DMS 273 (cell line): Measurements from ENCODE around the gene MEOX1.
"Not testable (repeated sequence)": the region's sequence is repeated elsewhere in the genome, so short reads cannot be mapped to it uniquely, and the experiment has no call there.

Experiments used
- DNase-seq: peaks from one replicate; lab custom pipeline; 2025; ENCODE audit not compliant: unreplicated experiment; lab: John Stamatoyannopoulos, UW

MEOX1 gene

DNA sequence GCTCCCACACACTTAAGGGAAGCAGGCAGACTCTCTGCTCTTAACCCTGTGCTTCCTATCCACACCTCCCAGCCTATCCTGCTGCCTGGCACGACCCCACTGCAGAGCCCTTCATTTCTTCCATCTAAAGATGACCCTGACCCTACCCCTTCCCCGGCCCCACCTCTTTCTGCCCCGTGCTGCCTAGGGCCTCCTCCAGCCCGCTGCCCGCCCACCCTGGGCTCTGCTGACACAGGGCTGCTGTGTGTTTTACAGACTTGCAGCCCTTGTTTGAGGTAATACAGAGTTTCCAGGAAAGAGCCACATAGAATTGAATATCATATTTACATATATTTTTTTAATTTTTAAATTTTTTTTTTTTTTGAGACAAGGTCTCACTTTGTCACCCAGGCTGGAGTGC is 42.0 kb downstream of the MEOX1 start:
- no peak for DNase-seq

GRCh38 chr17:43618276-43618675 is 43.4 kb downstream of the MEOX1 start:
- no peak for DNase-seq

DNA sequence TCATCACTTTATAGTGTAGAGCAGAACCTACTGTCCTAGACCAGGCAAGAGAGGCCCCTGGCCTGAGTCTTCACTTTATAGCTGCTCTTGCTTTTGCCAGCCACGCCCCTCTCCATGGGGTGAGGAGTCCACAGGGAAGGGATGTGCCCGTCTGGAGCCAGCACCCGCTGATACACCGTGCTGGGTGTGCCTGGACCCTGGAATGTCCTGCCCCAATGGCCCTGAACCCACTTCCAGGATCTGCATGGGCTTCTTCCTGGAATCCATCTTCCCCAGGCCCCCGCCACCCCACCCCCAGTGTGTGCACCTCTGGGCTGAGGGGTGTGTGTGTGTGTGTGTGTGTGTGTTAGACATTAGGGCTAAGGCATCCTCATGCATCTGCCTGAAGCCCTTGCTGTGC is 44.9 kb downstream of the MEOX1 start:
- DNase-seq, result no peak

DNA sequence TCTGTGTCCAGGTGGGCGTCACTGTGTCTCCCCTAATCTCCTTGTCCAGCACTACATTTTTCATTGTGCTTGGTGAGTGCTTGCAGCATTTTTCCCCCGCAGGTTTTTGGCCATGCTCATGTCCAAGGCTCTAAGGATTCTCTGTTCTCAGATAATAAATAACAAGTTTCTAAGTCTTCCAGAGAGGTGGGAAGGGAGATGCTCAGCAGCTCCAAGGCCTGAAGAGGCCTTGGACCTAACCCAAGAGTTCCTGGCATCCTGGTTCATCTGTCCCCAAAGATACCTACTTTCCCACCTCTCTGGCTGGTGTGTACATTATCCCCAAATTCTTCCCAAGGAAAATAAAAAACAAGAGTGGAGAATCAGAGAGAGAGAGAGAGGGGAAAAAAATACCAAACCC is 45.3 kb downstream of the MEOX1 start:
- DNase-seq, result no peak

DNA sequence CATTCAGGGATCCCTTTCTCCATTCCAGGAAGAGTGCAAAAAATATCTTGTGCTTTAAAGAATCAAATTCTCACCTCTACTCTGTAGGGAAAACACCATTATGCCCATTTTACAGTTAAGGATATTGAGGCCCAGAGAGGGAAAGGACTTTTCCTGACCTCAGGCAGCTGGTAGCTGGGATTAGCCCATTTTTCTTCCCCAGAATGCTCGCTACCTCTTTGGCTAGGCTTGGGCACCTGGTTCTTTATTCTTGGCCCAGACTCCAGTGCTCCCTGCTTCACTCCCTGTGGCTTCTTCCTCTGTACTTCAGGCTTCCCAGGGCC is 45.7 kb downstream of the MEOX1 start:
- no peak for DNase-seq

- DNase-seq, result no peak
These were observed 46.2 kb downstream of the MEOX1 start for GRCh38 chr17:43615330-43616028.

DNA sequence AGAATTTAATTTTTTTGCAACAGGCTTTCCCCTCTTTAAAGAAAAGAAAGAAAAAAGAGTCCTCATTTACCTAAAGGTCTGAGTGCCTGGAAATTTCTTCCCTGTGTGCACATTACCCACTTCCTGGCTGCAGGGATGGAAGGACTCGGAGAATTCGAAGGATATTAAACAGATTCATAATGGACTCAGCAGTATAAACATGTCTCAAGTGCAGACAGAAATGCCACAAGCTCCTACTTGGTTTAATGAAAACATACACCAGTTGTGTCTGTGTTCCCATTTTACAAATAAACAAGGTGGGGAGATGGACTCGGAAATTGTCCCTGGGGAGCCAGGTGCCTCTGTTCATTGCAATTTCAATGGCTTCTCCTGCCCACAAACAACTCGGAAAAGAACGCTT is 47.2 kb downstream of the MEOX1 start:
- DNase-seq, result no peak

GRCh38 chr17:43613917-43614316 is 47.8 kb downstream of the MEOX1 start:
- no peak for DNase-seq

- no peak for DNase-seq
These were observed 49.2 kb downstream of the MEOX1 start for GRCh38 chr17:43612515-43612914.

- no peak for DNase-seq
These were observed 50.3 kb downstream of the MEOX1 start for GRCh38 chr17:43611230-43611969.

DNA sequence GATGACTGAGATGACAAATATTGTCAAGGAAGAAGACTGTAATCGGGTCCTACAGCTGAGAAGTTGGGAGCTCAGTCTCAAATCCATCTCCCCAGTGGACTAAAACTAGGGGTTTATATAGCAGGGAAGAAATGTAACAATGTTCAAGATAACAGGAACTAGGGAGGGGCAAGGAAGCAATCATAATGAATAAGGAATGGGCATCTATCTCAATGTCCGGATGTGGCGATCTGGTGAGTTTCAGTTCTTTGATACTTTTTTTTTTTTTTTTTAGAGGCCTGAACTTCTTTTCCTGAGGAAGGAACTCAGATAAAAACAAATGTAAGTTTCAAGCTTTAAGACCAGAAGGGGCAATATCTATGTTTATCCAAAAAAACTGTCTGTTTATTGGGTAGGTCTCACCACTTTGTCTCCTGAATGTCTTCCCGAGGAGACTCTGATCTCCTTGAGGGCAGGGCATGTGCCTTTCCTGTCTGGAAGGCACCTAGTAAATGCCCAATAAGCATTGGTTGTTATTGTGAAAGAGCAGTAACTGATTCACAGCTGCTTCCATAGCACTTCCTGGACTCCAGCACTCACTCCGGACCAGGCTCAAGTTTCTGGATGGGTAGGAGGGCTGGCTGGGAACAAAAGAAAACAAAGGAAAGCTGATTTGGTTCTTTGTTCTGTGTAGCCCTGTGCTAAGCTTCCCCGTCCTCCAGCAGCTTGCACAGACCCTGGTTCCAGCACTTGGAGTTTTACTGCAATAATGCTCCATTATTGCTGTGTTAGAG is 51.9 kb downstream of the MEOX1 start:
- DNase-seq, result no peak

DNA sequence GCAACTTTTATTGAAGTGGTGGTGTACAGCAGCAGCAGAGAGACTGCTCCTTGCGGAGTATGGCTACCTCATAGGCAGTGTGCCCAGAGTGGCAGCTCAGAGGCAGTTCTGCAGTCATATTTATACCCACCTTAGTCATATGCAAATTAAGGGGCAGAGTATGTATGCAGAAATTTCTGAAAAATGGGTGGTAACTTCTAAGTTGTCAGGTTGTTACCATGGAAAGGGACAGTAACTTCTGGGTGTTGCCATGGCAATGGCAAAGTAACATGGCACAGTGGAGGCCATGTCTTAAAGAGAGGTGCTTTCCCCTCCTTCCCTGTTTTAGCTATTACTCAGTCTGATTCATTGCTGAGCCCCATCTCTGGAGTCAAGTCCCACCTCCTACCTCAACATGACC is 53.4 kb downstream of the MEOX1 start:
- no peak for DNase-seq

- no peak for DNase-seq
These were observed 57.2 kb downstream of the MEOX1 start for GRCh38 chr17:43604549-43604948.

GRCh38 chr17:43603321-43603720 is 58.4 kb downstream of the MEOX1 start:
- DNase-seq, result no peak

GRCh38 chr17:43602556-43602955 is 59.2 kb downstream of the MEOX1 start:
- DNase-seq, result not testable (repeated sequence)

GRCh38 chr17:43601280-43602039 is 60.3 kb downstream of the MEOX1 start:
- DNase-seq, result peak; percentile 54

DNA sequence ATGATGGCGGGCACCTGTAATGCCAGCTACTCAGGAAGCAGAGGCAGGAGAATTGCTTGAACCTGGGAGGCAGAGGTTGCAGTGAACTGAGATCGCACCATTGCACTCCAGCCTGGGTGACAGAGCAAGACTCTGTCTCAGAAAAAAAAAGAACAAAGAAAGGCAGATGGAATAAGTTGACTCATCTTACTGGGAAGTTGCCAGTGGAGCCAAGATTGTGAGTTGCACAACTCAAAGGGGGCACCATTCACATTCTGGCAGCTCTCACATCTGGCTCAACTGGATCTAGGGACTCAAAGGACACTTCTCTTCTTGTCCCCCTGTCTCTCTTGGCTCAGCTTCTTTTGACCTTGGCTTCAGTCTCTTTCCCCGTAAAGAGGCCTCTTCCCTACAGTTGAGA is 61.9 kb downstream of the MEOX1 start:
- peak; percentile 24 for DNase-seq

DNA sequence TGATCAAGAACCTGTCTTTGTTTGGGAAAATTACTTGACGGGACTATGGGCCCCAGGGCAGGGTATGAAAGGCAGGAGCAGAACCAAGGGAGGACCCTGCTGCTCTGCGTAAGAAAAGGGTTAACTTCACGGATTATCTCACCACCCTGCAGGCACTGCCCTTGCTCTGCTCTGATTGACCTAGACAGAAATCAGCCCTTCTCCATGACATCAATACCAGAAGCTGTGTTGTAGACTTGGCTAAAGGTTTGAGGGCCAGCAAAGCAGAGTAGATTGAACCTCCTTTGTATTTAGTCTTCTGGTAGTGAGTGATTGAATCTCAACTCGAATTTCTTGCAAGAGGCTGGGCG is 62.7 kb downstream of the MEOX1 start:
- no peak for DNase-seq

DNA sequence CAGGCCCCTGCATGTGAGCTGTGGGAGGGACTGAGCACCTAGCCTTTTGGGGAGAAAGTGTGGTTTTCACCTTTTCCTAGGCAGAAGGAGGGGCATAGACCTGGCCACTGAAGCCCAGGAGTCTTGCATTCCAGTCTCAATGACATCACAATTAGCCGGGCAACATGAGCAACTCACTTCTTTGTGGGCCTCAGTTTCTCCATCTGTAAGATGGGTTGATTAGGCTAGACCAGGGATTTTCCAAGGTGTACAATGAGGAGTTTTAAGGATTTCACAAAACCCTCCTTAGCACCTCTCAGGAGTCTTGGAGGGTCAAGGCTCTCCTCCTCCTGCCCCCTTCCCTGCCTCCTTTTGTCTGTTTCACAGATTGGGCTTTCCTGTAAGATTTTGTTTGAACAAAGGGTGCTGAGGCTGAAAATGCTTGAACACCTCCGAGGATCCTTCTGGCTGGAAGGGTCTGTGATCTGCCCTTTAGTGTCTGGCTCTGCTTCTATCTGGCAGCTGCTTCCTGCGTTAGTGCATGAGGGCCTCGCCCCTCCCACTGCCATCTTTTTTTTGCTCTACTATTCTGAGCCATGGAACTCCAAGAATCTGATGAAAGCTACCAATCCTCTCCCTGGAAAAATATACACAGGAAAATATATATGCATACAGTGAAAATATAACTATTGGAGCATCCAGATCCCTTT is 63.2 kb downstream of the MEOX1 start:
- no peak for DNase-seq

DNA sequence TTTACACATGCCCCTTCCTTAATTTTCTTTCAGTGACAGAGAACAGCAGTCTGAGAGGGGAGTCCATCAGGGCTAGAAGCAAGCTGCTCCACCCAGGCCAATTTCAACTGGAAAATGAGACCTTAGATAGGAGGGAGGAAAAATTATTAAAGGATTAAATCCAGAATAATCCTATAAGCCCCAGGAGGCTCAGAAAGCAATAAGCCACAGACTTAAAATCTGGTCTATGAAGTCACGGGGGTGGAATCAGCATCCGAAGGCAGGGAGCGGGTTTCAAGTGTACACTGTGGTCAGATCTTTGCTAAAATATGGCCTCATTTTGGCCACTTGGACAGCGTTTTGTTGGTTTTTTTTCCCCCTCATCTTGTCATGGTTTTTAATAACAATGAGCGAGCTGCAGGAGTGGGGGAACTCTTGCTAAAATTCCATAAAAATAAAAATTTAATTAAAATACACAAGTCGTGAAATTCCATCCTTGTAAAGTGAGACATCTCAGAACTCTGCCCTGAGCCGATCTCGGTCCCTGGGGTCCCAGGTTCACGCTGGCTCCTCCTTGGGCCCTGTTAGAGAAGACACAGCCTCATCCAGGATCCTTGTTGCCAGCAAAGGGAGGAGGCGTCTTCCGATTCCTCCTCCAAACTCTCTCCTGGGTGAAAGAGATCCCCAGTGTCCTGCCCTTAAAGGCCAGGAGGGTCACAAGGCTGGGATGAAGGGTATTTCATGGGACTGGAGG is 63.9 kb downstream of the MEOX1 start:
- DNase-seq, result no peak
